HG03439 (cell line): ENCODE data around the gene CNNM2.
A peak's percentile ranks its signal among the peaks of the same experiment; 100 is the strongest.
"Not testable (repeated sequence)": the region's sequence is repeated elsewhere in the genome, so short reads cannot be mapped to it uniquely, and the experiment has no call there.

ENCODE experiments used
- ATAC-seq: cut with Tn5 transposase; IDR thresholded peaks from one replicate; pipeline ENCODE4 v1.9.1; 2021; ENCODE audit warnings: mild to moderate bottlenecking, moderate library complexity; ENCODE audit not compliant: unreplicated experiment

CNNM2 gene

GRCh38 chr10:103021900-103022293 is 103.8 kb downstream of the CNNM2 start:
- ATAC-seq = no peak

GRCh38 chr10:103025696-103026095 is 107.6 kb downstream of the CNNM2 start:
- ATAC-seq = no peak

GRCh38 chr10:103038570-103038969 is 120.5 kb downstream of the CNNM2 start:
- no peak for ATAC-seq

GRCh38 chr10:103040418-103040817 is 122.3 kb downstream of the CNNM2 start:
- no peak for ATAC-seq

- no peak for ATAC-seq
These were observed 123.3 kb downstream of the CNNM2 start for GRCh38 chr10:103041391-103041790.

GRCh38 chr10:103042129-103042528 is 124.0 kb downstream of the CNNM2 start:
- ATAC-seq = no peak

GRCh38 chr10:103042908-103043307 is 124.8 kb downstream of the CNNM2 start:
- ATAC-seq = no peak

GRCh38 chr10:103044942-103045489 is 126.9 kb downstream of the CNNM2 start:
- no peak for ATAC-seq

GRCh38 chr10:103045961-103046360 is 127.9 kb downstream of the CNNM2 start:
- no peak for ATAC-seq

- no peak for ATAC-seq
These were observed 129.3 kb downstream of the CNNM2 start for GRCh38 chr10:103047381-103047780.

GRCh38 chr10:103049237-103049636 is 131.1 kb downstream of the CNNM2 start:
- ATAC-seq = no peak

GRCh38 chr10:103053659-103054581 is 135.8 kb downstream of the CNNM2 start:
- peak; percentile 78 for ATAC-seq

GRCh38 chr10:103054621-103055020 is 136.5 kb downstream of the CNNM2 start:
- ATAC-seq = no peak

GRCh38 chr10:103055105-103055504 is 137.0 kb downstream of the CNNM2 start:
- ATAC-seq = no peak

GRCh38 chr10:103058034-103058433 is 139.9 kb downstream of the CNNM2 start:
- no peak for ATAC-seq

- no peak for ATAC-seq
These were observed 142.5 kb downstream of the CNNM2 start for GRCh38 chr10:103060575-103060974.

GRCh38 chr10:103062854-103063590 is 144.9 kb downstream of the CNNM2 start:
- no peak for ATAC-seq

GRCh38 chr10:103064956-103065355 is 146.9 kb downstream of the CNNM2 start:
- ATAC-seq = no peak

GRCh38 chr10:103066141-103067098 is 148.3 kb downstream of the CNNM2 start:
- ATAC-seq = no peak

- not testable (repeated sequence) for ATAC-seq
These were observed 149.0 kb downstream of the CNNM2 start for GRCh38 chr10:103067099-103067477.

GRCh38 chr10:103067484-103067883 is 149.4 kb downstream of the CNNM2 start:
- ATAC-seq = no peak
